ENCODE results near the gene SBF1.

The SBF1 gene

DNA sequence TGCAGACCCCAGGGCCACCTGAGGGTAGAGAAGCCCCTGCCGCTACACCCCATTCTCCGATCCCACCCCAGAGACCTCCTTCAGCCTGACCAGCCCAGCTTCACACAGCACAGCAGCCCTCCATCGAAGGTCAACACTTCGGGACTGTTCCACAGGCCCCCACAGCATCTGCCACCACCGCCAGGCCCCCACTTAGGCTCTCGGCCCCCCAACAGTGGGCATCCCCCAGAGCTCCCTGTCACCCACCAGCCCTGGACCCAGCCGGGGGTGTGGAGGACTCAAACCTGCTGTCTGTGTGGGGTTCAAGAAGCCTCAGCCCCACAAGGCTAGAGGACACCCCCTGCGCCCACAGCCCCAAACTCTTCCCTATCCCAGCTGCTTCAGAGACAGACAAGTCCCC lies 6.2 kb downstream of the SBF1 start:
- no peak for DNase-seq (ENCODE audit: low read depth)

DNA sequence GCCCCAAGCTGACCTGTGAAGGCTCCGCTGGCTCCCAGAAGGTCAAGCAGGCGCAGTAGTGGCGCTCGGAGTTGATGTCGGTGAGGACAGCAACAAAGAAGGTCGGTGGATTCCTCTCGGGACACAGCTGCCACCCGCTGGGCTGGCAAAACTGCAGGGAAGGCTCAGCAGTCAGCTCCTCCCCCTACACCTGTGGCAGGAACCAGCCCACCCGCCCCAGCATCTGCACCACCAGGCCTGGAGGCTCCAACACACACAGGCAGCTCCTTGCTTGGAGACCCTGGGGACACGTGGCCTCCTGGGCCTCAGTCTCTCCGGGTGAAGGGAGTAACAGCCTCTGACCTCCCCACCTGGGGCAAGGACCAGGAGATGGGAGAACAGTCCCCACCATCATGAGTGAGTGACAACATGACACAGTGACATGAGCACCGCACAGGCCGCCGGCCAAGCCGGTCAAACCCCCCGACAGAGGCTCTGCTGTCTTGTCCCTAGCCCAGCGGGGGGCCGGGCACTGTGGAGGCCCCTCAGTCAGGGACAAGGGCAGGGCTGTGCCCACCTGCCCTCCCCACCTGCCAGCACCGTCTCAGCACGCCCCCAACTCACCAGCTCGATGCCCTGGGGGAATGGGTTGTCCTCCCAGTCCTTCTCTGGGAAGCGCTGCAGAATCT lies 6.9 kb downstream of the SBF1 start:
- no peak for DNase-seq (ENCODE audit: low read depth)

DNA sequence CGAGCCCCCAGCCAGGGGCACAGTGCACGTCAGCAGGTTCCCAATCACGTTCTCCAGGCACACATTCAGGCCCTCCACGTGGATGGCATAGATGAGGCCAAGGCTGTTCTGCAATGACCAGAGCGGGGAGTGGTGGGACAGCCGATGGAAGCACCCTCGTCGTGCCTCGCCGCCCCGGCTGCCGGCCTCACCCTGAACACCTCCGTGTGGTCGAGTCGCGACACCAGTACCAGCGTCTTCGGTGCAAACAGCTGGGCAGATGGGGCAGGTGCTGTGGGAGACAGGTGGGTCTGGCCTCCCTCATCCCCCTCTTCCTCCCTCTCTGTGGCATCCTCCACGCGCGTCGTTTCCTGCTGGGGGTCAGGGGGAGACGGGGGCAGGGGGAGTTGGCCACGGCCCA lies 7.5 kb downstream of the SBF1 start:
- DNase-seq (ENCODE audit: low read depth): no peak

DNA sequence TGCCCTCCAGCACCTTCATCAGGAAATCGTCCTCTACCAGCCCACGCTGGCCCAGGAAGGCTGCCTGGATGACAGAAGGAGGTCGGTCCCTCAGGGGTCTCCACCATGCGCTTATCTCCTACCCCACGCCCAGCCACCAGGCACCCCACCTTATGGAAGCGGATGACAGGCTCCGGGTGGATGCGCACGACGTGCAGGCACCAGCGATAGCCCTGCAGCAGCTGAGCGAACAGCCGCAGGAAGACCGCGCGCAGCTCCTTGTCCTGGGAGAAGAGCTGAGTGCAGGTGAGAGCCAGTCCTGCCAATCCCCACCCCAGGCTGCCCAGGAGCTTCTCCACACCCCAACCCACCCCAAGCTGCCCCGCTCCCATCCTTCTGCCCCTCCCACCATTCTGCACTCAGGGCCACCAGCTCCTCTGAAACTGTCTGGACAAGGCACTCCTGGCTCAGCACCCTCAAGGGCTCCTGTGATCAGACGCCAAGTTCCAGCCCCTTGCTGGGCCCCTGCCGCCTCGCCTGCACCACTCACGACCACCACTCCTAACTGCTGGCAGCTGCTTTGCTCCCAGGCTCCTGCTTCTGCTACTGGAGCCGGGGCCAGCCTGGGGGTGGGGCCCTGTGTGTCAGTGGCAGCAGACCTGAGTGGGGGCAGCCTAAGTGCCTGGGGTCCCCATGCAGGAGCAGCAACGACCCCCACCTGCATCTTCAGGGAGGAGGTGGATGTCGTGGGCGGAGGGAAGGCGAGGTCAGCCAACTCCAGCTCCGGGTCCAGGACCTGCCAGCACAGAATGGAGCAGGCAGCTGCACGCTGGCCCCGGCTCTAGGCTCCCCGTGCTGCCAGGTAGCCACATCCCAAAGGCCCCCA lies 9.5 kb downstream of the SBF1 start:
- no peak for DNase-seq (ENCODE audit: low read depth)

DNA sequence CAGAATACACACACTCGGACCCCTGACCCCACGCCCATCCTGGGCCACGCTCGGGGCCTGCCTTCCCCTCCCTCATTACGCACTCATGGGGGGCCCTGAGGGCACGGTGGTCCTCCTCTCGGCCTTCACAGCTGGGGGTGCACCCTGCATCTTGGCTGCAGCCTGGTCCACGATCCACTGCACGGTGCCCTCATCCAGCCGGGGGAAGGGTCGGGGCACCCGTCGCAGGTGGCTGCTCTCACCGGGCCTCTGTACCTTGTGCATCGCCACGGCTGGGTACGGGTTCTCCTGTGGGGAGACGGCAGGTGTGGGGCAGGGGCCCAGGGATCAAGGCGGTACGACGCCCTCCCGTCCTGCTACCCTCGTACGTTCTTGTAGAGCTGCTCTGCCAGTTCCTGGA lies 10.4 kb downstream of the SBF1 start:
- DNase-seq (ENCODE audit: low read depth): no peak

DNA sequence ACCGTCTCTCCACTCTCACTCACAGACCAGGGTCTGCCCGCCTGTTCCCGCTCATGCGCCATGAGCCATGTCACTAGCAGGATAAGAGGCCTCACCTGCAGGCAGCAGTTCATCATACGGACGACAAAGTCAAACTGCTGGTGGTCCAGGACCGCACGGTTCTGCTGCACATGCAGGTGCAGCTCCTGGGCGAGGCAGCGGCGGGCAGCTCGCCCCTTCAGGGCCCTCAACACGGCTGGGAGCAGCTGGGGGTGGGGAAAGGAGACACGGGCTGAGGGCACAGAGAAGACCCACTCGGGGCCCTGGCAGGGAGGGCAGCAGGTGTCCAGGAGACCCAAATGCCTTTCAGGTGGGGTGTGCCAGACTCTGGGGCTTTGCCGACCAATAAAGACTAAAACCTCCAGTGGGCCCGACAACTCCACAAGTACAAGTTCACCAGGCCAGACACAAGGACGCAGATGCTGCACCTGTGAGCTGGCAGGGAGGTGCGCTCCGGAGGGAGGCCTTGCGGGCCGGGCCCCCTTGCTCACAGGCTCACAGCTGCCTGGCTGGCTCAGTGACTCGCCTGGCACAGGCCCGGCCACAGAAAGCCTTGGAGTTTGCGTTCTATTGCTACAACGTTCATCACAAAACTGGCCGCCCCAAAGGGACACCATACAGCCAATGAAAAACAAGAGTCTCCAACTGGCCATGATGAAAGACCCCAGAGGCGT lies 11.5 kb downstream of the SBF1 start:
- no peak for DNase-seq (ENCODE audit: low read depth)

DNA sequence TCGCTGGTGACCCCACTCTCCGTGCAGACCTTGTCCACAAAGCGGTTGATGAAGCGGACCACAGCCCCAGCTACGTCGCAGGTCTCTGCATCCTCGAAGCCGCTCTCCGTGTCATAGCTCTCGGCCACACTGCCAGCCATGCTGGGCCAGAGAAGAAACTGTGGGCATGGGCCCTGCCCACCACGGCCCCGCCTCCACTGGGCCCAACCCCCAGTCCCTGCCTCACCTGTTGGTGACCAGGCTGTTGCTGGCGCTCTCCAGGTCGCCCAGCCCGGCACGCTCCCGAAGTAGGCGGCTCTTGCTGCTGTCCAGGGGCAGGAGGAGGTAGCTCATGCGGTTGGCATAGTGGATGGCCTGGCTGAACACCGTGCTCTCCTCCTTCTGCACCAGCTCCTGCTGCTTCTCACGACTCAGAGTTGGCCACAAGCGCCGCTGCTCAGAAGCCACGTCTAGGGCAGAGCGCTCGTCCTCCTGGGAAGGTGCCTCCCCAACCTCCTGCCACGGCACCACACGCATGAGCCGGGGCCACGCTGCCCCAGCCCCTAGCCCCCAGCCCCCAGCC lies 12.8 kb downstream of the SBF1 start:
- no peak for DNase-seq (ENCODE audit: low read depth)

DNA sequence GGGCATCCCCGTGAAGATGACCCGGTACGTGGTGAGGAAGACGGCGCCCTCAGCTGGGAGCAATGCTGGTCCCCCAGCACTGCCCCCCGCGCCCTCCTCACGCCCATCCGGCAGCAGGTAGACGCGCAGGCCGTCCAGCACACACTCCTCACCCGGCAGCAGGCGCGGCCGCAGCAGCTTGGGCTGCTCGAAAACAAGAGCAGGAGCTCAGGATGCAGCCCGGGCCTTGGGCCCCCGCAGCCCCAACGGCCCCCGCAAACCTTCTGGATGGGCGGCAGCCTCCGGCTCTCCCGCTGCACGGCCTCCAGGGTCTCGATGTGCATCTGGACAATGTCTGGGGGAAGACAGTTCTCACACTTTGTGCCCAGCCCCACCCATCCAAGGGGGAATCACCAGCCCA lies 13.3 kb downstream of the SBF1 start:
- no peak for DNase-seq (ENCODE audit: low read depth)

DNA sequence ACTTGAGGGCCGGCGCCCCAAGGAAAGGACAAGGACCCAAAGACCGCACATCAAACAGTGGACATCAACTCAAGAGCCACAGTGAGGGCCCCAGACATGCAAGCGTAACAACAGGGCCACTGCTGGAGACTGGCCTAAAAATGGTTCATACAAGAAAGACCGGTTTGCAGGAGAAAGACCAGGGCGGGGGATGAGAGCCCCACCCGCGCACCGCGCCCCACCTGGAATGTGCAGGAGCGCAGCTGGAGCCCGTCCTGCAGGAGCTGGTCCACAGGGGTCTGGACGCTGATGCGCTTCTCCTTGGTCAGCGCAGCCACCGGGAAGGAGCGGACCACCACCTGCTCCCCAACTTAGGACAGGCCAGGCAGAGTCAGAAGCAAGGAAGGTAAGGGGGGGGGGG lies 13.9 kb downstream of the SBF1 start:
- DNase-seq (ENCODE audit: low read depth): no peak

DNA sequence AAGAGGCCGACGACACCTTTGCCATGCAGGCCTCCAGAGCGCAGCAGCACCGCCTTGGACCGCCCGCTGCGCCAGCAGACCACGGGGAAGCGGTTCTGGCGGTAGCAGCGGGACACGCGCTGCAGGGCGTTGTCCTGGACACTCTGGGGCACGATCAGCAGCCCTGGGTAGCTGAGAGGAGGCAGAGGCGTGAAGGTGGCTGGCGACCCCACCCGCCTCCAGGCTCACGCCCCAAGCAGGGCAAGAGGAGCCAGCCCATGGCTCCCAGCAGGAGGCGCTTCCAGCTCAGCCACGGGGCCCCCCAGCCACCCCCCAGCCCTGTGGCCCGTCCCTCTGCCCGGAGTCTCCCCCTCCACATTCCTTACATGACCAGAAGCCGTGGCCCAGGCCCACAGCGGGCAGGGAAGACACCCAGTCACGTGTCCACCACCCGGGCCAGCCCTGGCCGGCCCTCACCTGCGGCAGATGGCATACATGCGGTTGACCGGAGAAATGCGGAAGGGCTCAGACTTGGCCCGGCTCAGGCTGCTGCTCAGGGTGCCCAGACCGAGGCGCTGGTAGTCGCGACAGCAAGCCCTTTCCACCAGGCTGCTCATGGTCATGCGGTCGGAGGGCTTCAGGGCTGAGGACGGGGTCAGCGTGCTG lies 15.2 kb downstream of the SBF1 start:
- no peak for DNase-seq (ENCODE audit: low read depth)

DNA sequence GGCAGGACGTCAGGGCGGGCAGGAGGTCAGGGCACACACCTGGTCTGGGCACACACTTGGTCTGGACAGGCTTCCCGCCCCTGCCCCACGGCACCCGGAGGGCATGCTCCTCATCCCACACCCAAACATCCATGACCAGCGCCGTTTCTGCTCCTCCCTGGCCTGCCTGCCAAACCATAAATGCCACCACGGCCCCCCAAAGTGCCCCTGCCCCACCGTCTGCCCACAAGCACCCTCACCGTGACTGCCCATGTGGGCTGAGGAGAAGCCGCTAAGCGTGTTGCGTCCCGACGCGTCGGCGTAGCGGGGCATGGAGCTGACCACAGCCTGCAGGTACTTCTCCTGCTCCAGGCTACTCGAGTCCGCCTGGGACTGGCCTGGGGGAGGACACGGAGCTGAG lies 15.8 kb downstream of the SBF1 start:
- no peak for DNase-seq (ENCODE audit: low read depth)

DNA sequence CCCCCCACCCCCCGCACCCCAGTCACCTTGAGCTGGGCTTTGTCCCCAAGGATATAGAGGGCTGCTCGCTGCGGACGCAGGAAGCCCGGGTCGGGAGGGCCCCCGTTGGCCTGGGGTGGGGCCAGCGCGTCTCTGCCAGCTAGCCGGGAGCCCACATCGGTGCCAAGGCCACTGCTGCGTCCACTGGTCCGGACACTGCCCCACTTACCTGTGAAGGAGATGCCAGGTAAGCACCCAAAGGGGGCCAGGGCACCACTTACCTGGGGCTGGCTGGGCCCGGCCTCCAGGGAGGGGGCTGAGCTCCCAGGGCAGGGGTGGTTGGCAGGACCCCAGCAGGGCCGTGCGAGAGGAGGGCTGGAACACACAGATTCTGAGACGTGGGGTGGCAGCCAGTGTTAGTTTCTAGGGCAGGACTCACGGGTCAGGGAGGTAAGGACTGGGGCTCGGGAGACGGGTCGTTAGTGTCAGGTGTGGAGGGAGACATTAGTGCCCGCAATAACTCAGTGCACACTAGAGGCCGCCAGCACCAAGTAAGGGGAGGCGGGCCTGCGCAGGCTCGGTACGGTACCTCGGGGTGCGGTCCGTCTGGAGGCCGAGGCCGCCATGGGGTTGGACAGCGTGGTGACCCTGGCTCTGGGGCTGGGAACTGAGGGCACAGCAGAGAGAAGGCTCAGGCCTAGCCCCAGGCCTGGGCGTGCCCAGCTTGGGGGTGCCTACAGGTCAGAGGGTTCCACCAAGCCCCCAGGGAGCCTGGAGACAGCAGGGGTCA lies 18.2 kb downstream of the SBF1 start:
- no peak for DNase-seq (ENCODE audit: low read depth)

DNA sequence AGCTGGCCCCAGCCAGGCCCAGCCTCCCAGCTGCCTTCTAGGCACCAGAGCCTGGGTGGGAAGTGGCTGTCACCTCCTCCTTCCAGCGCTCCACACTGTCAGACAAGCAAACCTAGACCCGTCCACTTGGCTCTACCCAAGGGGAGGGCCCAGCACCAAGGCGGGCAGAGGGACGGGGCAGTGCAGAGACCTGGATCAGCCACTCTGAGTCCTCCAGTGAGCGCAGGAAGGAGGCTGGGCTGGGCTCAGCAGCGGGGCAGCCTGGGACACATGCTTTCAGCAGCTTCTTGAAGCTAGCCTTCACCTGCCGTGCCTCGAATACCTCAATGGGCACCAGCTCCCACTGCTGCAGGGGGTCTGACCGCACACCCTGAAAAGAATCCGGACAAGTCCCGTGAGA lies 18.8 kb downstream of the SBF1 start:
- no peak for DNase-seq (ENCODE audit: low read depth)

DNA sequence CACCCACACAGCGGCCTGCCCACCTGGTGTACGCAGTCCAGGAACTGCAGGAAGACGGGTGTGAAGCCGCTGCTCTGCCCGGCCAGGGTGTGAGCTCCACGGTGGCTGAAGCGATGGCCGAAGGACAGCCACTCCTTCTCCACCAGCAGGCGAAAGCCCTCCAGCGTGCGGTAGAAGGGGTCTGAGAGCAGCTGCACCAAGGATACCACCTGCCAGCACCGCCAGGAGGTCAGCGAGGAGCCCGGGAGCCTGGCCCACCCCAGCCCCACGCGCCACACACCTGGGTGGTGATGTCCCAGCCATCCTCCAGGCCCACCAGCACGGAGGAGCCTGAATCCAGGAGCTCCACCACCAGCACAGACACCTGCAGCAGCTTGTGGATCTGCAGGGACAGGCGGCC lies 19.6 kb downstream of the SBF1 start:
- DNase-seq (ENCODE audit: low read depth): no peak

DNA sequence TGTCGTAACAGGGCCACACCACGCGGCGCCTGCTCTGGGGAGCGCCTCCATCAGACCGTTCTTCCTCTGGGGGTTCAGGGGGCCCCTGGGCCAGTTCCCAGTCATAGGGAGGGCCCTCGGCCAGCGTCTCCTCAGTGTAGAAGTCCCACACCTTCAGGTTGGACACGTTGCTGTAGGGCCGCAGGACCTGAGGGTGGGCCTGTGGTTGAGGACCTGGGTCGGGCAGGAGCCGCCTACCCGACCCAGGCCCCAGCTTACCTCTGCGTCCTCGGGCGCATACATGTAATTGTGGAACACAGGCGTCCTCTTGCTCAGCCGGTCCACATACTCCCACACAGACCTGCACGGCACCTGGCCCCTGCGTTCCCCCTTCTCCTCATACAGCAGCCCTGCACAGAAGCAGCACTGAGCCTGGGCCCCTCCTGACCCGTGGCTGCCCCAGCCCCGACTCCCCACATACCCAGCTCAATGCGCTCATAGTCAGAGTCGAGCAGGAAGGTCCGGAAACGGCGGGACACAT lies 20.2 kb downstream of the SBF1 start:
- DNase-seq (ENCODE audit: low read depth): no peak

DNA sequence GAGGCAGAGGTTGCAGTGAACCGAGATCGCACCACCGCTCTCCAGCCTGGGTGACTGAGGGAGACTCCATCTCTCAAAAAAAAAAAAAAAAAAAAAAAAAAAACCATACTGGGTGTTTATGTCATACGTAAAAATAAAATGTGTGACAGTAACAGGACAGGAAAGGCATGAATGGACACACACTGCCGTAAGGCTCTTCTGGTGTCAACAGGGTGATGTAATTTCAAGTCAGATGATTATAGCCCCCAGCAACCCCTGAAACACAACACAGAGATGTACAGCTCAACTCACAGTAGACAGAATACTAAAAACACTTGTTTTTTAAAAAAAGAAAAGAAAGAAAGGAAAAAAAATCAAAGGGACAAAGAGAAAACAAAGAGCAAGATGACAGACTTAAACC lies 22.2 kb downstream of the SBF1 start:
- no peak for DNase-seq (ENCODE audit: low read depth)

DNA sequence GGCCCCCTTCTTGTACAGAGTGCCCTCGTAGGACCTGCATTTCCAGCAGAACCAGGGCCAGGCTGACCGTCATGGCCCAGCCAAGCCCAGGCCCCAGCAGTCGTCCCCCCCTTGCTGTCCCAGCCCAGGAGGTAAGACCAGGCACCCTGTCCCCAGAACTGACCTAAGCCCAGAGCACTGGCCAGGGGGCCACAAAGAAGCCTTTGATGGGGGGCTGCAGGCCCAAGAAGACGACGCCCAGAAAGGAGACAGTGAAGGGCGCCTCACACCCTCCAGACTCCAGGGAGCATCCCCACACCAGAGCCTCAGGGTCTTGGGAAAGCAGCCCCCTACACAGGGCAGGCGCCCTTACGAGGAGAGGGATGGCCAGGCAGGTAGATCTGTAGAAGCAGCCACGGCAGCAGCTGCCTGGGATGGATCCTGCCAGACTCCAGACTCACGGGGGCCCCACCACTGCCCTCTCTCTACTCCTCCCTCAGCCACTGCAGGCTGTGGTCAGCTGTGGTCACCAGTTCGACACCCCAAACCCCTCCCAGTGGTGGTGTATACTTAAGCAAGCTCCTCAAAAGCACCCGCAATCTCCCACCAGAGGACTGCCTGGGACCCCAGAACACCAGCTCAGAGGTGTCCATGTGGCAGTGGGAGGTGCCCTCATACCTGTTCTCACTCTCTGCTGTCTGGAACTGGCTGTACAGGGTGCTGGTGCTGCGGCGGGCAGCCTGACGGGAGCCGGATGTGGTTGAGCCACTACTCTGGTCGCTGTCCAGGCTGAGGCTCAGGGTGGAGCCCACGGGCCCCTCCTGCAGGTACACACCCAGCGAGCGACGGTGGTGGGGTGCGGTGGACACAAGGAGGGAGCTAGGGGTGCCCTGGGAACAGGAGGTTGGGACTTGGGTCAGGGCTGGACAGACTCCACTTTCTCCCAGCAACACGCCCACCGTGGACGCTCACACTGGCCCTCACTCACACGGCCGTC lies 27.0 kb downstream of the SBF1 start:
- no peak for DNase-seq (ENCODE audit: low read depth)

DNA sequence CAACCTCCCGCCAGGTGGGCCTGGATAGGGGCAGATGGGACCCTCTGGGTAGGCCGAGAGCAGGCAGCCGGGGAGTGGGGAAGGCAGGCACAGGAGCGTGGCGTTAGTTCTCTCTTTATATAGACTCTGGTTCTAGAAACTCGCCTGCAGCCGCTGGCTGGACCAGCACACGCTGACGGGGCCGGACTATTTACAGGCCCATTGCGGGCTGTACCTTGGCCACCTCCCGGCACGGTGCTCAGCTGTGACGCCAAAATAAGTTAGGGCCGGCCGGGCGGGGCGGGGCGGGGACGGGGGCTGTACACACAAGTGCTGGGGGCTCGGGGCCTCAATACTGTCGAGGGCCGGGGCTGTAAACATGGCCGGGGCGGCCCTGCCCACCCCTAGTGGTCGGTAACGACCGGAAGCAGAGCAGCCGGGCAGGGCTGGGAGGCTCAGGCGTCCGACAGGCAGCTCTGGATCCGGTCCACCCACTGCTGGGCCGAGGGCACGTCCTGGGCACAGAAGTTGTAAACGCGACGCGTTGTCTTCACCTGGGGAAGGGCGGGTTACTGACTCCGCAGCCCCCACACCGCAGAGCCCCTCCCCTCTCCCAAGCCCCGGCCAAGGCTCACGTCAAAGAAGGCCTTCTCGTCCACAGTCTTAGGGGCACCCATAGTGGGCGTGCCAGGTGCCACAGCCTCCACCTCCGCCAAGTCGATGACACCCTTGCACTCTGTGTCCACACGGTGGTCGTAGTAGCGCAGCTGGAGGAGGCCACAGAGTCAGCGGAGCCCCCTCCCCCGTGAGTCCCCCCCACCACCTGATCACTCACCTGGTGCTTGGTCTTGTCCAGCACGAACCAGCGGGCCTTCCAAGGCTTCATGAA lies 27.9 kb downstream of the SBF1 start:
- no peak for DNase-seq (ENCODE audit: low read depth)
